Naive thymus-derived CD4-positive, alpha-beta T cell (primary cell): ENCODE data around the gene CC2D1A. TPM values are rescaled to one million over a fixed set of nuclear protein-coding genes. Genes with fewer than 3 reads are reported as not detected.

ENCODE experiments used
- ATAC-seq: fragments of 150-1000 bp; cut with Tn5 transposase; 2 replicates; pipeline ENCODE4 v1.10.0; 2021; ENCODE audit warnings: mild to moderate bottlenecking, moderate library complexity
- CTCF ChIA-PET: fragments of 350-600 bp; sonication (Branson Sonifier 250); formaldehyde crosslinking; loops from one replicate; lab custom pipeline; 2021; ENCODE audit warnings: antibody characterized with exemption; lab: Charles Lee
- POLR2A ChIA-PET: fragments of 350-600 bp; sonication (Branson Sonifier 250); formaldehyde crosslinking; loops from one replicate; lab custom pipeline; 2021; ENCODE audit warnings: antibody characterized with exemption, inconsistent platforms; lab: Charles Lee
- DNase-seq, 9 donors: peaks; one replicate each; pipeline versions ENCODE4 v3.0.0 to v3.0.0-alpha.2; 2020 to 2022; ENCODE audit warnings: mixed read lengths in 1 of 9
- H3K27ac ChIP-seq: one replicate; pipeline ENCODE4 v1.7.0; 2013; ENCODE audit warnings: mild to moderate bottlenecking, low read depth, low read length, moderate library complexity
- H3K27me3 ChIP-seq, 2 donors: one replicate each; pipeline ENCODE4 v1.7.0; 2013; ENCODE audit warnings: low read length in 2 of 2, mild to moderate bottlenecking in 2 of 2, moderate library complexity in 2 of 2; ENCODE audit not compliant: control insufficient read depth in 2 of 2, insufficient read depth in 2 of 2
- H3K36me3 ChIP-seq, 3 experiments: 1 replicate in 2 of 3; 2 replicates in 1 of 3; pipeline ENCODE4 v1.7.0; 2013; ENCODE audit warnings: low read length in 3 of 3, mild to moderate bottlenecking in 3 of 3, moderate library complexity in 1 of 3; ENCODE audit not compliant: insufficient read depth in 3 of 3, control insufficient read depth in 2 of 3
- H3K4me1 ChIP-seq, 2 donors: one replicate each; pipeline ENCODE4 v1.7.0; 2013; ENCODE audit warnings: low read length in 2 of 2, mild to moderate bottlenecking in 2 of 2, moderate library complexity in 1 of 2; ENCODE audit not compliant: control insufficient read depth in 2 of 2, insufficient read depth in 2 of 2
- H3K4me3 ChIP-seq: 2 replicates; pipeline ENCODE4 v1.7.0; 2013; ENCODE audit warnings: mild to moderate bottlenecking, low read length
- H3K9me3 ChIP-seq, 3 experiments: 1 replicate in 2 of 3; 2 replicates in 1 of 3; pipeline ENCODE4 v1.7.0; 2013; ENCODE audit warnings: low read length in 3 of 3; ENCODE audit not compliant: control insufficient read depth in 2 of 3
- H3K27ac Mint-ChIP-seq, 9 donors: one replicate each; pipeline ENCODE4 v1.8.0; 2020 to 2022; ENCODE audit warnings: mixed read lengths in 9 of 9, mild to moderate bottlenecking in 8 of 9, moderate library complexity in 5 of 9, inconsistent platforms in 2 of 9
- H3K27me3 Mint-ChIP-seq, 5 donors: one replicate each; pipeline ENCODE4 v1.8.0; 2021 to 2022; ENCODE audit warnings: mixed read lengths in 5 of 5, mild to moderate bottlenecking in 1 of 5
- H3K36me3 Mint-ChIP-seq, 5 donors: one replicate each; pipeline ENCODE4 v1.8.0; 2020 to 2022; ENCODE audit warnings: mixed read lengths in 5 of 5, mild to moderate bottlenecking in 3 of 5, inconsistent platforms in 1 of 5
- H3K4me1 Mint-ChIP-seq, 7 donors: one replicate each; pipeline ENCODE4 v1.8.0; 2020 to 2022; ENCODE audit warnings: mixed read lengths in 7 of 7, mild to moderate bottlenecking in 3 of 7, inconsistent platforms in 1 of 7
- H3K4me3 Mint-ChIP-seq, 10 donors: one replicate each; pipeline ENCODE4 v1.8.0; 2020 to 2022; ENCODE audit warnings: mild to moderate bottlenecking in 10 of 10, mixed read lengths in 10 of 10, moderate library complexity in 6 of 10, inconsistent platforms in 2 of 10
- H3K9me3 Mint-ChIP-seq, 11 donors: one replicate each; pipeline ENCODE4 v1.8.0; 2020 to 2022; ENCODE audit warnings: mixed read lengths in 11 of 11, mild to moderate bottlenecking in 4 of 11, inconsistent platforms in 1 of 11, moderate library complexity in 1 of 11
- intact Hi-C, 2 donors: fragments of 100-400 bp; cut with micrococcal nuclease; formaldehyde crosslinking; loops; one replicate each; pipeline ENCODE4 v1.15.1; 2023
- polyA plus RNA-seq, 2 donors: library from polyadenylated mRNA; unstranded; fragments of 300-500 nt; fragmentation: Illumina TruSeq; gene quantifications; one replicate each; pipeline ENCODE4 v1.2.3, GENCODE V29; 2021
- total RNA-seq, 6 experiments: library from RNA in 5 of 6; stranded (reverse) in 5 of 6; gene quantifications; 1 replicate in 5 of 6; 2 replicates in 1 of 6; pipeline ENCODE4 v1.2.3 and lab custom pipeline; 2021 to 2026

The CC2D1A gene
- total and polyA plus RNA-seq, 7 experiments from 2014 or later: 4.1 to 33.1 (median 28.8) TPM

DNA sequence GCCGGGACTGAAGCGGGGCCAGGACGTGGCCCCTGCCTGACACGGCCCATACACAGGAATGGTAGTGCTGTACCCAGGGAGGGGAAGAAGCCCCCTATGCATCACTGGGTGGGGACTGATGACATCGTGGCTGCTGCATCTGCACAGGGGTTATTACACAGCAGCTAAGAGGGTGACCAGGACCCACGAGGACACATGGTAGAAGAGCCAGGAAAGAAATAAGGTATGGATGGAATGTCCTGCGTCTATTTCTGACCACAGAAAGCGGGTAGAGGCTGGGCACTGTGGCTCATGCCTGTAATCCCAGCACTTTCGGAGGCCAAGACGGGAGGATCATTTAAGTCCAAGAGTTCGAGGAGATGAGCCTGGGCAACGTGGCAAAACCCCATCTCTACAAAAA, 70.4 kb downstream of the CC2D1A start:
- Histone ChIP-seq H3K4me1 (peaks cover 0 to 19% of the 10 kb centered on the region in 2 donors), H3K27ac (no peak overlapping the region), H3K4me3 (no peak overlapping the region), H3K36me3 (peaks cover 0 to 15% (median 0%) of the 10 kb centered on the region in 3 experiments), H3K27me3 (no peaks in the 10 kb centered on the region), H3K9me3 (no peaks in the 10 kb centered on the region)
- Mint-ChIP-seq H3K4me1 (peaks cover 9 to 36% (median 14%) of the 10 kb centered on the region in 7 donors), H3K4me3 (peak overlapping the region in 2 of 10 donors; percentile 32 to 68), H3K9me3 (no peaks in the 10 kb centered on the region), H3K36me3 (peaks cover 0 to 13% (median 7%) of the 10 kb centered on the region in 5 donors), H3K27ac (peak overlapping the region in 3 of 9 donors; percentile 47 to 82 (median 78)), H3K27me3 (no peaks in the 10 kb centered on the region)
- ATAC-seq (no peak), DNase-seq (no peak)
- intact Hi-C loops: no loop called here
- ChIA-PET POLR2A (interaction anchor here (1.5 kb wide), 1 partner anchor 9 kb away, joined by 4 read pairs; no protein-coding TSS in a partner anchor), CTCF (interaction anchor here (1.0 kb wide), 2 partner anchors 9 to 19 kb away, joined by 3 to 5 read pairs; no protein-coding TSS in a partner anchor)

DNA sequence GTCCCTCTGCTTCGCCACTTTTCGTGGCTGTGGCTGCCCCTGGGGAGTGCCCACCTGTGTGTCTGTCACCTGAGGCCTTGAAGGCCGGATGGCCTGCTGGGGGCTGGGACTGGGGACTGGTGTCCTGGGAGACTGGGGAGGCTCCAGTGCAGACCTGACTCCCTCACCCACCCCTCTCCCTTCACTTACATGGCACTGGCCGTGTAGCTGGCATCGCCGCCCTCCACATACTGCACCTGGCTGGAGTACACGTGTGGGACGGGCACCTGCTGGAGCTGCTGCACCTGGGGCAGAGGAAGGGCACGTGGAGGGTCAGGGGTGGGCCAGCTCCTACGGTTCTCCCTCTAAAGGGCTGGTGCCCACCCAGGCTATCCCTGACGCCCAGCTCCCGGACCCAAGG, 71.8 kb downstream of the CC2D1A start:
- intact Hi-C loops: no loop called here
- Mint-ChIP-seq H3K4me1 (peaks cover 14 to 49% (median 22%) of the 10 kb centered on the region in 7 donors), H3K36me3 (peaks cover 0 to 13% (median 7%) of the 10 kb centered on the region in 5 donors), H3K27ac (peak overlapping the region in 4 of 9 donors; percentile 34 to 62 (median 46)), H3K4me3 (peak overlapping the region in 5 of 10 donors; percentile 13 to 70 (median 35)), H3K9me3 (no peaks in the 10 kb centered on the region), H3K27me3 (no peaks in the 10 kb centered on the region)
- no peak overlapping the region for H3K4me3 ChIP-seq
- ChIA-PET CTCF (interaction anchor here (1.1 kb wide), 1 partner anchor 17 kb away, joined by 4 read pairs; no protein-coding TSS in a partner anchor), POLR2A (interaction anchor here (1.4 to 2.6 kb wide), 3 partner anchors 10 to 54 kb away, joined by 5 to 14 read pairs (median 12); partner anchors contain the start of gene IL27RA)
- ATAC-seq: no peak
- H3K27ac ChIP-seq: peak overlapping the region; percentile 62
- H3K27me3 ChIP-seq: no peaks in the 10 kb centered on the region
- DNase-seq: no peak
- H3K9me3 ChIP-seq: no peaks in the 10 kb centered on the region
- peaks cover 0 to 24% of the 10 kb centered on the region in 2 donors for H3K4me1 ChIP-seq
- H3K36me3 ChIP-seq: peaks cover 0 to 7% (median 0%) of the 10 kb centered on the region in 3 experiments

- intact Hi-C loops: no loop called here
- Histone ChIP-seq H3K27ac (peak overlapping the region; percentile 62), H3K9me3 (no peaks in the 10 kb centered on the region), H3K27me3 (no peaks in the 10 kb centered on the region), H3K36me3 (peaks cover 0 to 3% (median 0%) of the 10 kb centered on the region in 3 experiments), H3K4me1 (peaks cover 0 to 32% of the 10 kb centered on the region in 2 donors), H3K4me3 (peak overlapping the region; percentile 13)
- DNase-seq (peak in 2 of 9 donors; percentile 19 to 25), ATAC-seq (peak; percentile 42)
- no peaks in the 10 kb centered on the region for H3K9me3 Mint-ChIP-seq
- H3K36me3 Mint-ChIP-seq: peaks cover 0 to 10% (median 7%) of the 10 kb centered on the region in 5 donors
- CTCF ChIA-PET: no interaction called here
- peak overlapping the region in 6 of 10 donors; percentile 18 to 70 (median 40) for H3K4me3 Mint-ChIP-seq
- peak overlapping the region in 4 of 9 donors; percentile 34 to 62 (median 44) for H3K27ac Mint-ChIP-seq
- H3K27me3 Mint-ChIP-seq: no peaks in the 10 kb centered on the region
- H3K4me1 Mint-ChIP-seq: peaks cover 14 to 49% (median 29%) of the 10 kb centered on the region in 7 donors
- POLR2A ChIA-PET: interaction anchor here (0.5 to 2.6 kb wide), 9 partner anchors 10 to 545 kb away, joined by 3 to 14 read pairs (median 3); partner anchors contain the start of gene IL27RA
Observed at GRCh38 chr19:13978351-13979243, 72.6 kb downstream of the CC2D1A start.

GRCh38 chr19:13979244-13979615, 73.2 kb downstream of the CC2D1A start:
- ChIA-PET POLR2A (interaction anchor here (0.9 to 2.6 kb wide), 7 partner anchors 9 to 53 kb away, joined by 3 to 14 read pairs (median 3); partner anchors contain the start of genes IL27RA and RFX1), CTCF (no interaction called here)
- Mint-ChIP-seq H3K9me3 (no peaks in the 10 kb centered on the region), H3K27me3 (no peaks in the 10 kb centered on the region), H3K27ac (peak overlapping the region in 5 of 9 donors; percentile 15 to 63 (median 42)), H3K36me3 (peaks cover 0 to 7% (median 3%) of the 10 kb centered on the region in 5 donors), H3K4me1 (peaks cover 8 to 44% (median 27%) of the 10 kb centered on the region in 7 donors), H3K4me3 (peak overlapping the region in 7 of 10 donors; percentile 23 to 75 (median 44))
- H3K9me3 ChIP-seq: no peaks in the 10 kb centered on the region
- DNase-seq (no peak), ATAC-seq (peak; percentile 39)
- H3K27ac ChIP-seq: peak overlapping the region; percentile 62
- H3K36me3 ChIP-seq: peaks cover 0 to 3% (median 0%) of the 10 kb centered on the region in 3 experiments
- H3K4me3 ChIP-seq: peak overlapping the region; percentile 13
- intact Hi-C loops: no loop called here
- peaks cover 0 to 31% of the 10 kb centered on the region in 2 donors for H3K4me1 ChIP-seq
- no peaks in the 10 kb centered on the region for H3K27me3 ChIP-seq

DNA sequence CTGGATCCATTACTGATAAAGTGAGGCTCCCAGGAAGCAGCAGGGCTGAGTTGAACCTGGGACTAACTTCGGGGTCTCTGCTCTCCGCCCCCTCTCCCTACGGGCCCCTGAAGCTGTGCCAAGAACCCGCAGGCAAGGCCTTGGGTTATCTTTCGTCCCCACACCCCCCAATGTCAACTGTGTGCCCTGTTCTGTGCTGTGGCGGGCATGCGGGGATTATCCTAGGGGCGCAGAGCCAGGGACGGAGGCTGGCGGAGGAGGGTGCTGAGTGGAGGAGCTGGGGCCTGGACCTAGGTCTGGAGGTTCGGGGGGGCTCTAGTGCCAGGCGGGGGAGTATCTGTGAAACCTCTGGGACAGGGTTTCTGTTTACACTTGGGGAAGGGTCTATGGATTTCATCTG, 73.7 kb downstream of the CC2D1A start:
- H3K9me3 Mint-ChIP-seq: no peaks in the 10 kb centered on the region
- Histone ChIP-seq H3K27me3 (no peaks in the 10 kb centered on the region), H3K9me3 (no peaks in the 10 kb centered on the region), H3K4me3 (peak overlapping the region; percentile 13), H3K36me3 (peaks cover 0 to 3% (median 0%) of the 10 kb centered on the region in 3 experiments), H3K27ac (peak overlapping the region; percentile 62), H3K4me1 (peaks cover 0 to 32% of the 10 kb centered on the region in 2 donors)
- H3K36me3 Mint-ChIP-seq: peaks cover 0 to 7% (median 0%) of the 10 kb centered on the region in 5 donors
- DNase-seq (no peak), ATAC-seq (no peak)
- peaks cover 5 to 44% (median 27%) of the 10 kb centered on the region in 7 donors for H3K4me1 Mint-ChIP-seq
- ChIA-PET POLR2A (interaction anchor here (0.9 to 2.6 kb wide), 5 partner anchors 12 to 52 kb away, joined by 3 to 14 read pairs (median 3); partner anchors contain the start of genes IL27RA and RFX1), CTCF (no interaction called here)
- intact Hi-C loops: no loop called here
- H3K4me3 Mint-ChIP-seq: peak overlapping the region in 7 of 10 donors; percentile 30 to 75 (median 39)
- peak overlapping the region in 8 of 9 donors; percentile 15 to 87 (median 60) for H3K27ac Mint-ChIP-seq
- no peaks in the 10 kb centered on the region for H3K27me3 Mint-ChIP-seq

DNA sequence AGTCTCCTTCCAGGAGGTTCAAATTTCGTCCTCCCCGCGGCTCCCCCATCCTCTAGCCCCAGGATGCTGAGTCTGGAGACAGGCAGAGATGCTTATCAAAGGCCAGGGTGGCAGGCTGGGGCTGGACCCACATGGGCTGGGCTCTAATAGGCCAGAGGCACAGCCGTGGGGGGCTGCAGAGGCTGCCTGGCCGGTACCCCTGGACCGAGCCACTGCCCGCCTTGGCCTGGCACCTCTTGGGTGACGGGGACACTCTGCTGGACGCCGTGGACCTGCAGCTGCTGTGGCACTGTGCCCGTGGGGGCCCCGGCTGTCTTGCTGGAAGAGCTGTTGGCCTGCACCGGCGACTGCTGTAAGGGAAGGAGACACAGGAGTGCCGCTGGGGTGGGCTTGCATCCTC, 74.3 kb downstream of the CC2D1A start:
- ATAC-seq (no peak), DNase-seq (no peak)
- H3K27me3 Mint-ChIP-seq: no peaks in the 10 kb centered on the region
- H3K27me3 ChIP-seq: no peaks in the 10 kb centered on the region
- no peaks in the 10 kb centered on the region for H3K9me3 ChIP-seq
- peaks cover 0 to 7% (median 0%) of the 10 kb centered on the region in 5 donors for H3K36me3 Mint-ChIP-seq
- H3K4me1 Mint-ChIP-seq: peaks cover 9 to 50% (median 34%) of the 10 kb centered on the region in 7 donors
- peaks cover 3 to 38% of the 10 kb centered on the region in 2 donors for H3K4me1 ChIP-seq
- H3K4me3 ChIP-seq: no peak overlapping the region
- intact Hi-C loops: no loop called here
- POLR2A ChIA-PET: interaction anchor here (11.0 kb wide), 1 partner anchor 20 kb away, joined by 160 read pairs; no protein-coding TSS in a partner anchor
- no peaks in the 10 kb centered on the region for H3K9me3 Mint-ChIP-seq
- H3K27ac ChIP-seq: no peak overlapping the region
- peak overlapping the region in 1 of 10 donors; percentile 61 for H3K4me3 Mint-ChIP-seq
- peak overlapping the region in 1 of 9 donors; percentile 30 for H3K27ac Mint-ChIP-seq
- CTCF ChIA-PET: no interaction called here
- H3K36me3 ChIP-seq: peaks cover 0 to 2% (median 0%) of the 10 kb centered on the region in 3 experiments
